ENCODE data around the gene MSI2.

Gene MSI2

DNA sequence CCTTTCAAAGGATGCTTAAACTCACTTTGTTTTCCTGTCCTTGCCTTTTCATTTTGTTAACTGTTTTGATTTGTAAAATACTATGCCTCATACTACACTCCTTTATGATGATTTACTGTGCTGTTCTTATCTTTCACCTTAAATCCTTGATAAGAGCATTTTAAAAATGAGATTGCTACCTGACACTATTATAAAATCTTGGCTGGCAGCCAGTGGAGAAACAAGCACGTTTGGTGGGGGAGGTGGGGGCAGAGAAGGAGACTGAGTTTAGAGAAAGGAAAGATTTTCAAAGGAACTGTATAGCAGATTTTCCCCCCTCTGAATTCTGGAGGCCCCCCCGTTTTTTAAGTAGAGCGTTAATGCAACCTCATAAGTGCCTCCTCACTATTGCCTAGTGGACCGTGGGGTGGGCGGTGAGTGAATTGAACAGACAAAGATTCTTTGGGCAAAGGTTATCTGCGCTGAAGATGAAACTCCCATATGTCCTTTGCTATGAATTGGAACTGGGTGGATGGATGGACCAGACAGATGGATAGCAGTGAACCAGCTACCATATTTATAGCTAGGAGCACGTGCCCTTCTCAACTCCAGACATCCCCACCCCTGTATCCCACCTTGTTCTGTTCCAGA, 288.6 kb downstream of the MSI2 start:
- H3K4me3 ChIP-seq (ENCODE audit: low read depth, low read length): no peak overlapping the region
- DNase-seq (ENCODE audit: low read depth): no peak
- TF ChIP-seq, protein P1, sequence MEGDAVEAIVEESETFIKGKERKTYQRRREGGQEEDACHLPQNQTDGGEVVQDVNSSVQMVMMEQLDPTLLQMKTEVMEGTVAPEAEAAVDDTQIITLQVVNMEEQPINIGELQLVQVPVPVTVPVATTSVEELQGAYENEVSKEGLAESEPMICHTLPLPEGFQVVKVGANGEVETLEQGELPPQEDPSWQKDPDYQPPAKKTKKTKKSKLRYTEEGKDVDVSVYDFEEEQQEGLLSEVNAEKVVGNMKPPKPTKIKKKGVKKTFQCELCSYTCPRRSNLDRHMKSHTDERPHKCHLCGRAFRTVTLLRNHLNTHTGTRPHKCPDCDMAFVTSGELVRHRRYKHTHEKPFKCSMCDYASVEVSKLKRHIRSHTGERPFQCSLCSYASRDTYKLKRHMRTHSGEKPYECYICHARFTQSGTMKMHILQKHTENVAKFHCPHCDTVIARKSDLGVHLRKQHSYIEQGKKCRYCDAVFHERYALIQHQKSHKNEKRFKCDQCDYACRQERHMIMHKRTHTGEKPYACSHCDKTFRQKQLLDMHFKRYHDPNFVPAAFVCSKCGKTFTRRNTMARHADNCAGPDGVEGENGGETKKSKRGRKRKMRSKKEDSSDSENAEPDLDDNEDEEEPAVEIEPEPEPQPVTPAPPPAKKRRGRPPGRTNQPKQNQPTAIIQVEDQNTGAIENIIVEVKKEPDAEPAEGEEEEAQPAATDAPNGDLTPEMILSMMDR (IDR thresholded peaks at IDR 0.05; ENCODE audit: insufficient read depth, low read depth, low read length, missing control alignments): no peak

DNA sequence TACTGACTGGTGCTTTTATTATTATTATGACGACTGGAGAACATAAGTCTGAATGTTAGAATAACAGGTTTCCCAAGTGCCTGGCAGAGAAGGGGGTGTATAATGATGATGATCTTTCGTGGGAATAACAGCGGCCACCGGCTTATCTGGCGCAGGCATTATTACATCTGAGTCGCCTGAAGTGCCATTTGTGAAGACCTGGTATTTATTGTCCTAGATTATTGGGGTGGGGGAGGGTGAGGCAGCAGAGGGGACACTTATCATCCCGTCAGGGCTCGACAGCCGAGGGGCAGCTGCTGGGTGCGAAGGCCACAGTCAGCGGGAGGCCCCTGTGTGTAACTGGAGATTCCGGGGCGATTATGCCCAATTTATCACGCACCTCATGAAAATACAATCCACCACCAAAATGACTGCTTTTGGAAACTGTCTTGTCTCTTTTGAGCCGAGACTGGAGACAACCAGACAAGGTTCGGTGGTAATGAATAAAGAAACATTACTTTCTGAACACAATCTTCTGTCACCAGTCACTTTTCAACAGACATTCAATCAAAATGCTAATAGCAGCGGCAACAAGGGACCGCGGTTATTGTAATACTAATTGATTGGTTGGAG, 289.5 kb downstream of the MSI2 start:
- TF ChIP-seq, protein P1 (IDR thresholded peaks at IDR 0.05; ENCODE audit: insufficient read depth, low read depth, low read length, missing control alignments): no peak
- H3K4me3 ChIP-seq (ENCODE audit: low read depth, low read length): no peak overlapping the region
- no peak for DNase-seq (ENCODE audit: low read depth)

DNA sequence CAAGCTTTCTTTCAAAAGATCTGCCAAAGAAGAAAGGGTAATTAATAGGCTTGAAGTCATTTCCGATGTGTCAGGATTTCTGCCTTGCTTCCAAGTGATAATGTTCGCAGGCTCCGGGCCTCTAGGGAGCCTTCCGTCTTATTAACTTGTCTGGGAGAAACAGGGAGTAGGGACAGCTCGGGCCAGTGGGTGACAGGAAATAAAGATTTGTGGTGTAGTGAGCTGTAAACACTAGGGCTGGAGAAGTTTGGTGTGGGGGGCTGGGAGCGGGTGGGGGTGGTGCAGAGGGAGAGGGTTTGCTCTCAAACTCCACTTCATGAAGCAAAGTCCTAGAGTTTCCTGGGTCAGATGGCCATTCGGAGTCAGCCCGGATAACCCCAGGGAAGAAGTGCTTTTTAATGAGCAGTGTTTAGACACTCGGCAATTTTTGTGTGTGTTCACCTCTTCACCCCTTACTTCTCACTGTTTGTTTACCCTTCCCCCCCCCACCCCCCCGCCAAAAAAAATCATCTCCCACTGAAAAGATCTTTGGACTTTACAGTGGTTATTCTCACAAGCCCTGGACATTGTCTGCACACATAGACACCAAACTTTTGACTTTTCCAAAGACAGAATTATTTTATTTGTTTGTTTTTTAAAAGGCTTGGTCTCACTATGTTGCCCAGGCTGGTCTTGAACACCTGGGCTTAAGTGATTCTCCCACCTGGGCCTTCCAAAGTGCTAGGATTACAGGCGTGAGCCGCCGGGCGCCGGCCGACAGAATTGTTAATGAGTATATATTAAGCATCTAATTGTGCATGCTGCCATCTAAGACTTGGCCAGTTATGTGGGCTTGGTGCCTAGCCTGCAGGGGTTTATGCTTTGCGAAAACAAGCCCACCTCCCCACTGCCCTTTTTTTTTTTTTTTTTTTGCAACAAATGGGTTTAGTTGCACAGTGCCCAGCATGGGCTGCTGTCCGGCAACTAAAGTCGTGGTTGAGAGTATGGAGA, 292.4 kb downstream of the MSI2 start:
- no peak overlapping the region for H3K4me3 ChIP-seq (ENCODE audit: low read depth, low read length)
- DNase-seq (ENCODE audit: low read depth): no peak
- TF ChIP-seq, protein P1 (IDR thresholded peaks at IDR 0.05; ENCODE audit: insufficient read depth, low read depth, low read length, missing control alignments): no peak

GRCh38 chr17:57549468-57549867, 293.1 kb downstream of the MSI2 start:
- TF ChIP-seq, protein P1 (IDR thresholded peaks at IDR 0.05; ENCODE audit: insufficient read depth, low read depth, low read length, missing control alignments): no peak
- no peak for DNase-seq (ENCODE audit: low read depth)
- no peak overlapping the region for H3K4me3 ChIP-seq (ENCODE audit: low read depth, low read length)

GRCh38 chr17:57550016-57550415, 293.7 kb downstream of the MSI2 start:
- TF ChIP-seq, protein P1 (IDR thresholded peaks at IDR 0.05; ENCODE audit: insufficient read depth, low read depth, low read length, missing control alignments): no peak
- no peak overlapping the region for H3K4me3 ChIP-seq (ENCODE audit: low read depth, low read length)

DNA sequence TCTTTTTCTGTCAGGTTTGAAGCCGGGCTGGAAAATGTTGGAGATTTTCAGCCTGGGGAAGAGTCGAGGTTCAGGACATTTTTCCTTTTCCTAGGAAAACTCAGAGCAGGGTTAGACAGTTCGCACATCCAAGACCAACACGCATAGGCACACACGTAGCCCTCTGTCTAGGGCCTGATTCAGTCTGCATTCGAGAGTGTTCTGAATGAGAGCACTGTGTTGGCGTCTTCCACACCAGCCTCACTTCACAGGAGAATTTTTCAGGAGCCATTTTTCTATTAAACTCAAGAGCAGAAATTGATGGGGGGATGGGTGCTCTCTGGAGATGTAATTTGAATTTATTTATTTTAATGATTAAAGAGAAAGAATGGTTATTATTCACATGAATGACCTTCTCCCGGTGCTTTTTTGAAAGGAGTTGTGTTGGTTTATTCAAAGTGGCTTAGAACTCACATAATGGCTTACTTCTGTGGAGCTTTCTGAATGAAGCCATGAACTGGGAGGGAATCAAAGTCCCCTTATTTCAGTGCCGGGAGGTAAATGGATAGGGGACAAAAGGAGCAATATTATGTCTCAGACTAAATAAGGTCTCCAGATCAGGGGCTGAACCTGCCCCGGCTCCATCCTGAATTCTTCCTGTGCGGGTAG, 294.5 kb downstream of the MSI2 start:
- TF ChIP-seq, protein P1 (IDR thresholded peaks at IDR 0.05; ENCODE audit: insufficient read depth, low read depth, low read length, missing control alignments): no peak
- DNase-seq (ENCODE audit: low read depth): no peak
- H3K4me3 ChIP-seq (ENCODE audit: low read depth, low read length): no peak overlapping the region

More at GRCh38 chr17:57550016-57550415, 293.7 kb downstream of the MSI2 start:
- DNase-seq (ENCODE audit: low read depth): no peak
